Adrenal gland (tissue), 12 donors: ENCODE results near the gene PATJ. TPM values are rescaled to one million over a fixed set of nuclear protein-coding genes. Genes with fewer than 3 reads are reported as not detected.

ENCODE experiments used
- DNase-seq, 7 donors: peaks; one replicate each; pipeline ENCODE4 v3.0.0-alpha.2; 2019 to 2020
- H3K27ac ChIP-seq, 5 donors: fragments of 200-600 bp; sonication (generic) in 4 of 5; 1 replicate in 3 of 5; 2 replicates in 2 of 5; pipeline versions ENCODE4 v1.5.1 to v1.8.0; 2016 to 2020; ENCODE audit warnings: mild to moderate bottlenecking in 1 of 5
- H3K27me3 ChIP-seq: fragments of 200-600 bp; 2 replicates; pipeline ENCODE4 v1.8.0; 2021
- H3K36me3 ChIP-seq, 2 donors: fragments of 200-600 bp; replicated peaks in 1 of 2; 1 replicate in 1 of 2; 2 replicates in 1 of 2; pipeline versions ENCODE4 v1.5.1 to v1.8.0; 2018 to 2022
- H3K4me1 ChIP-seq, 2 donors: fragments of 200-600 bp; replicated peaks in 1 of 2; 1 replicate in 1 of 2; 2 replicates in 1 of 2; pipeline versions ENCODE4 v1.5.1 to v1.8.0; 2018 to 2021
- H3K4me3 ChIP-seq, 4 donors: fragments of 200-600 bp; sonication (generic) in 3 of 4; one replicate each; pipeline ENCODE4 v1.5.1; 2016 to 2018
- H3K9me3 ChIP-seq, 3 donors: fragments of 200-600 bp; sonication (generic) in 1 of 3; replicated peaks in 1 of 3; 1 replicate in 2 of 3; 2 replicates in 1 of 3; pipeline versions ENCODE4 v1.5.1 to v1.8.0; 2016 to 2021
- POLR2A ChIP-seq, 2 donors: fragments of 450-650 bp; IDR thresholded peaks; one replicate each; pipeline ENCODE4 v1.6.1; 2017; ENCODE audit warnings: antibody characterized with exemption in 2 of 2, mild to moderate bottlenecking in 2 of 2, moderate library complexity in 1 of 2
- WGBS, 4 donors: extraction: QIAGEN DNeasy Blood & Tissue Kit in 2 of 4; methylation state at CpG; one replicate each; pipeline versions ENCODE4 v1.1.5 to v1.1.7; 2013 to 2017; 5-methylcytosine and 5-hydroxymethylcytosine counted together
- intact Hi-C, 2 donors: fragments of 100-400 bp; cut with DNase I; formaldehyde crosslinking; loops; one replicate each; pipeline versions ENCODE4 v1.14.1 to v1.15.0; 2022 to 2023
- polyA plus RNA-seq, 3 donors: library from polyadenylated mRNA; stranded (reverse); fragments of 200-250 nt in 2 of 3; fragments of 350-450 nt in 1 of 3; fragmentation: Illumina TruSeq in 1 of 3; extraction: RNeasy Lipid Tissue Mini Kit (QIAGEN cat#74804) in 1 of 3; gene quantifications; one replicate each; pipeline ENCODE4 v1.2.3, GENCODE V29; 2013 to 2014
- total RNA-seq, 9 donors: library from RNA; depleted of rRNA in 4 of 9; stranded (reverse); fragments of >200 nt in 4 of 9; fragments of 120-200 nt in 1 of 9; fragmentation: NEBNext Ultra II Directional in 1 of 9; extraction: Animal tissue kit (Norgen Biotek cat#: 25700) in 1 of 9; gene quantifications; one replicate each; pipeline versions ENCODE4 v1.1.0 to v1.2.4, GENCODE V29; 2013 to 2023
- TF ChIP-seq, protein P1 (sequence below), 6 experiments: fragments of 450-650 bp in 4 of 6; fragments of 200-600 bp in 2 of 6; sonication (generic) in 1 of 6; IDR thresholded peaks; 1 replicate in 5 of 6; 2 replicates in 1 of 6; pipeline versions ENCODE4 v1.5.1 to v1.8.0; 2016 to 2021; ENCODE audit warnings: antibody characterized with exemption in 6 of 6, mild to moderate bottlenecking in 2 of 6, moderate library complexity in 1 of 6
- donor health status: healthy with polysubstance abuse.
- donor health status: Bipolar disorder and iron deficiency.
- donor health status: DM: yes; HTN: yes; CAD: no.
- donor health status: DM: no; HTN: no; CAD: no.
- donor health status: DM: no; HTN: no; CAD: no.
- donor health status: DM: yes; HTN: yes; CAD: no.

PATJ gene
- total and polyA plus RNA-seq, 12 donors, result 6.8 to 36.6 (median 23.4) TPM

GRCh38 chr1:61950418-61950817, 208.1 kb downstream of the PATJ start:
- WGBS, 4 donors, result 35 to 43% (median 39%) methylated on average over 2 of the region's 2 CpGs
- no peak for TF ChIP-seq POLR2A (IDR thresholded peaks at IDR 0.05)
- TF ChIP-seq, protein P1, sequence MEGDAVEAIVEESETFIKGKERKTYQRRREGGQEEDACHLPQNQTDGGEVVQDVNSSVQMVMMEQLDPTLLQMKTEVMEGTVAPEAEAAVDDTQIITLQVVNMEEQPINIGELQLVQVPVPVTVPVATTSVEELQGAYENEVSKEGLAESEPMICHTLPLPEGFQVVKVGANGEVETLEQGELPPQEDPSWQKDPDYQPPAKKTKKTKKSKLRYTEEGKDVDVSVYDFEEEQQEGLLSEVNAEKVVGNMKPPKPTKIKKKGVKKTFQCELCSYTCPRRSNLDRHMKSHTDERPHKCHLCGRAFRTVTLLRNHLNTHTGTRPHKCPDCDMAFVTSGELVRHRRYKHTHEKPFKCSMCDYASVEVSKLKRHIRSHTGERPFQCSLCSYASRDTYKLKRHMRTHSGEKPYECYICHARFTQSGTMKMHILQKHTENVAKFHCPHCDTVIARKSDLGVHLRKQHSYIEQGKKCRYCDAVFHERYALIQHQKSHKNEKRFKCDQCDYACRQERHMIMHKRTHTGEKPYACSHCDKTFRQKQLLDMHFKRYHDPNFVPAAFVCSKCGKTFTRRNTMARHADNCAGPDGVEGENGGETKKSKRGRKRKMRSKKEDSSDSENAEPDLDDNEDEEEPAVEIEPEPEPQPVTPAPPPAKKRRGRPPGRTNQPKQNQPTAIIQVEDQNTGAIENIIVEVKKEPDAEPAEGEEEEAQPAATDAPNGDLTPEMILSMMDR (IDR thresholded peaks at IDR 0.05), result peak in 5 of 6 experiments; percentile 6 to 36 (median 27)
- H3K9me3 ChIP-seq, result no peaks in the 10 kb centered on the region
- no peaks in the 10 kb centered on the region for H3K4me1 ChIP-seq
- H3K4me3 ChIP-seq, result no peak overlapping the region
- intact Hi-C loops, result no loop called here
- DNase-seq, result no peak
- H3K36me3 ChIP-seq, result no peaks in the 10 kb centered on the region
- no peaks in the 10 kb centered on the region for H3K27me3 ChIP-seq
- no peak overlapping the region for H3K27ac ChIP-seq

GRCh38 chr1:61951731-61952580, 209.7 kb downstream of the PATJ start:
- Histone ChIP-seq H3K4me1 (no peaks in the 10 kb centered on the region), H3K36me3 (no peaks in the 10 kb centered on the region), H3K9me3 (no peaks in the 10 kb centered on the region), H3K27ac (peak overlapping the region in 1 of 5 donors; percentile 3), H3K27me3 (no peaks in the 10 kb centered on the region), H3K4me3 (no peak overlapping the region)
- 59 to 66% (median 62%) methylated on average over 9 of the region's 9 CpGs for WGBS, 4 donors
- intact Hi-C loops, result no loop called here
- TF ChIP-seq POLR2A (IDR thresholded peaks at IDR 0.05), result no peak
- TF ChIP-seq, protein P1 (IDR thresholded peaks at IDR 0.05), result no peak
- peak in 1 of 7 donors; percentile 15 for DNase-seq

DNA sequence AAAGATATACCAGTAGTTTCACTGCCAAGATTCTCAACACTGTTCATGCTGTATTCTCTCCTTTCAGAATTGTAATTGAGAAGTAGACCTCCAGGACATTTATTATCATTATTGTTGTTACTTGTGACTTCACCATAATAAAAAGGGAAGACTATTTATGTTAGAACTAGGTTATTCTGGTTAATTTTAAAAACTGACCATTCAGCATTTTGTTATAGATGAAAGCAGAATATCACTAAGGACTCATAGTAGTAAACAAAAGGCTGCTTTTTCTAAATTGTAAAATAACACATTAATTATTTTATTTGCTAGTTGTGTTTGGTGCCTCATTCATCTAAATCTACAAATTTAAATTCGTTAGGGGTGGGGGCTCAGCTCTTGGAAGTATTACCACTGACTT, 210.4 kb downstream of the PATJ start:
- intact Hi-C loops, result no loop called here
- H3K4me1 ChIP-seq, result no peaks in the 10 kb centered on the region
- H3K27me3 ChIP-seq, result no peaks in the 10 kb centered on the region
- no peak overlapping the region for H3K27ac ChIP-seq
- H3K36me3 ChIP-seq, result no peaks in the 10 kb centered on the region
- no peak for TF ChIP-seq POLR2A (IDR thresholded peaks at IDR 0.05)
- TF ChIP-seq, protein P1 (IDR thresholded peaks at IDR 0.05), result no peak
- no peak overlapping the region for H3K4me3 ChIP-seq
- 64 to 78% (median 73%) methylated on average over 1 of the region's 1 CpG for WGBS, 4 donors
- DNase-seq, result no peak
- H3K9me3 ChIP-seq, result no peaks in the 10 kb centered on the region

- WGBS, 4 donors, result 86 to 97% (median 89%) methylated on average over 2 of the region's 2 CpGs
- TF ChIP-seq POLR2A (IDR thresholded peaks at IDR 0.05), result no peak
- TF ChIP-seq, protein P1 (IDR thresholded peaks at IDR 0.05), result no peak
- no peaks in the 10 kb centered on the region for H3K4me1 ChIP-seq
- DNase-seq, result no peak
- H3K36me3 ChIP-seq, result no peaks in the 10 kb centered on the region
- no peak overlapping the region for H3K27ac ChIP-seq
- no peak overlapping the region for H3K4me3 ChIP-seq
- intact Hi-C loops, result no loop called here
- no peaks in the 10 kb centered on the region for H3K27me3 ChIP-seq
- no peaks in the 10 kb centered on the region for H3K9me3 ChIP-seq
Observed at GRCh38 chr1:61953076-61953789, 211.0 kb downstream of the PATJ start.
